ENCODE measurements around the gene RPL13A.
"Not testable (repeated sequence)": the region's sequence is repeated elsewhere in the genome, so short reads cannot be mapped to it uniquely, and the experiment has no call there.

RPL13A gene

GRCh38 chr19:49465371-49465770 lies 22.0 kb upstream of the RPL13A start:
- in situ Hi-C loops (cut with MboI; ENCODE audit: low pct_unique_long_range_greater_than_20kb, low sequenced_read_pairs, unreplicated experiment), result no loop called here
- TF ChIP-seq CTCF (IDR thresholded peaks at IDR 0.05; ENCODE audit: extremely low read depth, insufficient read depth, missing control alignments), result no peak
- peak; percentile 10 for DNase-seq (ENCODE audit: low spot score)

- no peak for TF ChIP-seq CTCF (IDR thresholded peaks at IDR 0.05; ENCODE audit: extremely low read depth, insufficient read depth, missing control alignments)
- in situ Hi-C loops (cut with MboI; ENCODE audit: low pct_unique_long_range_greater_than_20kb, low sequenced_read_pairs, unreplicated experiment), result no loop called here
- DNase-seq (ENCODE audit: low spot score), result no peak
Measured at GRCh38 chr19:49468199-49468598, 19.2 kb upstream of the RPL13A start.

- DNase-seq (ENCODE audit: low spot score), result peak; percentile 91
- in situ Hi-C loops (cut with MboI; ENCODE audit: low pct_unique_long_range_greater_than_20kb, low sequenced_read_pairs, unreplicated experiment), result no loop called here
- TF ChIP-seq CTCF (IDR thresholded peaks at IDR 0.05; ENCODE audit: extremely low read depth, insufficient read depth, missing control alignments), result no peak
Measured at GRCh38 chr19:49468746-49469447, 18.5 kb upstream of the RPL13A start.

- DNase-seq (ENCODE audit: low spot score), result peak; percentile 85
- in situ Hi-C loops (cut with MboI; ENCODE audit: low pct_unique_long_range_greater_than_20kb, low sequenced_read_pairs, unreplicated experiment), result no loop called here
- TF ChIP-seq CTCF (IDR thresholded peaks at IDR 0.05; ENCODE audit: extremely low read depth, insufficient read depth, missing control alignments), result peak; percentile 89
Measured at GRCh38 chr19:49469828-49470614, 17.4 kb upstream of the RPL13A start.

DNA sequence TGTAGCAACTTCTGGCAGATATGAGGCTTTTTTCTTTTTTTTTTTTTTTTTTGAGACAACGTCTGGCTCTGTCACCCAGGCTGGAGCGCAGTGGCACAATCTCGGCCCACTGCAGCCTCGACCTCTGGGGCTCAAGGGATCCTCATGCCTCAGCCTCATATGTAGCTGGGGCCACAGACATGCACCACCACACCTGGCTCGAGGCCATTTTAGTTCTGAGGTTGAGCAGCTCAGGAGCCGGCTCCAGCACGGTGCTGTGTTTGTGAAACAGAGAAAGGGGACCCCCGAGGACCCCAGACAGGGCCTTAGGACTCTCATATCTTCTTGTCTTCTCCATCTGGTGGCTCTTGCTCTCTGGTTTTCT lies 16.8 kb upstream of the RPL13A start:
- no peak for TF ChIP-seq CTCF (IDR thresholded peaks at IDR 0.05; ENCODE audit: extremely low read depth, insufficient read depth, missing control alignments)
- in situ Hi-C loops (cut with MboI; ENCODE audit: low pct_unique_long_range_greater_than_20kb, low sequenced_read_pairs, unreplicated experiment), result no loop called here
- no peak for DNase-seq (ENCODE audit: low spot score)

DNA sequence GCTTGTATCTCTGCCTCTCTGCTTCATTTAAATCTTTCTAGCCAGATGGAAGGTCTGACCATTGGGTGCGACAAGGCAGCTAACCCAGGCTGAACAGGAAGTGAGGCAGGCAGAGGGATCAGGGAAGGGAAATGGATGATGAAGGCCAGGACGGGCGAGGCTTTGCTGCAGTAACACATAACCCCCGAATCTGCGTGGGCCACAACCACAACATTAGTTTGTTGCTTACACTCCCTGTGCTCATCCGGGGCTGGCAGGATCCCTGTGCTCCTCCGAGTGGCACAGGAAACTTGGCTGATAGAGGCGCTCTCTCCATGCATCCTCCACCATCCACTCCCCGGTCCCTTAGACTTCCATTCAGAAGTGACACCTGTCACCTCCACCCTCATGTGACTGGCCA lies 14.5 kb upstream of the RPL13A start:
- DNase-seq (ENCODE audit: low spot score), result no peak
- in situ Hi-C loops (cut with MboI; ENCODE audit: low pct_unique_long_range_greater_than_20kb, low sequenced_read_pairs, unreplicated experiment), result no loop called here
- TF ChIP-seq CTCF (IDR thresholded peaks at IDR 0.05; ENCODE audit: extremely low read depth, insufficient read depth, missing control alignments), result no peak

DNA sequence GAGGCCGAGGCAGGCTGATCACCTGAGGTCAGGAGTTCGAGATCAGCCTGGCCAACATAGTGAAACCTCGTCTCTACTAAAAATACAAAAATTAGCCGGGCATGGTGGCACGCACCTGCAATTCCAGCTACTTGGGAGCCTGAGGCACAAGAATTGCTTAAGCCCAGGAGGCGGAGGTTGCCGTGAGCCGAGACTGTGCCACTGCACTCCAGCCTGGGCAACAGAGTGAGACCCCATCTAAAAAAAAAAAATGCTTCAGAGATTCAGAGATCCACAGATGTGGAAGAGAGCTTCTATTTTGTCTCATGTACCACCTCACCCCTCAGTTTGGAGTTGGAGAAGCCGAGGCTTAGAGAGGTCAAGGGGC lies 13.9 kb upstream of the RPL13A start:
- DNase-seq (ENCODE audit: low spot score); in situ Hi-C loops (cut with MboI; ENCODE audit: low pct_unique_long_range_greater_than_20kb, low sequenced_read_pairs, unreplicated experiment): not testable (repeated sequence)

Measured in GM13977 (cell line).